ENCODE results near the gene PRRT4.

- TF ChIP-seq CTCF (IDR thresholded peaks at IDR 0.05; ENCODE audit: low read depth, low read length): no peak
- TF ChIP-seq POLR2A (IDR thresholded peaks at IDR 0.05; ENCODE audit: extremely low read depth, insufficient read length): no peak
Measured at GRCh38 chr7:128365432-128365831, 3.9 kb upstream of the PRRT4 start.
